Lower lobe of right lung (tissue), 2 donors: ENCODE results near the gene XRCC3. TPM values are rescaled to one million over a fixed set of nuclear protein-coding genes. Genes with fewer than 3 reads are reported as not detected.

Source experiments
- ATAC-seq, 2 donors: fragments of 200-7000 bp; cut with Tn5 transposase; one replicate each; pipeline ENCODE4 v1.9.1; 2020 to 2022; ENCODE audit warnings: mild to moderate bottlenecking in 2 of 2, moderate library complexity in 2 of 2
- DNase-seq: peaks from one replicate; pipeline ENCODE4 v3.0.0-alpha.2; 2020
- H3K27ac ChIP-seq: fragments of 200-600 bp; one replicate; pipeline ENCODE4 v1.8.0; 2022
- H3K27me3 ChIP-seq: fragments of 200-600 bp; one replicate; pipeline ENCODE4 v1.8.0; 2022; ENCODE audit warnings: low read depth
- H3K36me3 ChIP-seq: fragments of 200-600 bp; one replicate; pipeline ENCODE4 v1.8.0; 2022; ENCODE audit warnings: mild to moderate bottlenecking
- H3K4me1 ChIP-seq: fragments of 200-600 bp; one replicate; pipeline ENCODE4 v1.8.0; 2022
- H3K4me3 ChIP-seq: fragments of 200-600 bp; one replicate; pipeline ENCODE4 v1.8.0; 2022; ENCODE audit warnings: mild to moderate bottlenecking
- H3K9me3 ChIP-seq: fragments of 200-600 bp; one replicate; pipeline ENCODE4 v1.8.0; 2022
- intact Hi-C: fragments of 100-400 bp; cut with DNase I; formaldehyde crosslinking; loops from one replicate; pipeline ENCODE4 v1.11.0; 2022
- total RNA-seq: library from RNA; stranded (reverse); fragmentation: NEBNext Ultra II Directional; extraction: Animal tissue kit (Norgen Biotek cat#: 25700); gene quantifications from one replicate; pipeline ENCODE4 v1.2.1, GENCODE V29; 2021
- TF ChIP-seq, protein P1 (sequence below): fragments of 200-600 bp; IDR thresholded peaks from one replicate; pipeline ENCODE4 v1.8.0; 2022; ENCODE audit warnings: antibody characterized with exemption, mild to moderate bottlenecking
- donor health status: DM: no; HTN: yes; CAD: no; lungs with severe emphysema.

The XRCC3 gene
- total RNA-seq, 1 donor from 2014 or later = 5.0 TPM

DNA sequence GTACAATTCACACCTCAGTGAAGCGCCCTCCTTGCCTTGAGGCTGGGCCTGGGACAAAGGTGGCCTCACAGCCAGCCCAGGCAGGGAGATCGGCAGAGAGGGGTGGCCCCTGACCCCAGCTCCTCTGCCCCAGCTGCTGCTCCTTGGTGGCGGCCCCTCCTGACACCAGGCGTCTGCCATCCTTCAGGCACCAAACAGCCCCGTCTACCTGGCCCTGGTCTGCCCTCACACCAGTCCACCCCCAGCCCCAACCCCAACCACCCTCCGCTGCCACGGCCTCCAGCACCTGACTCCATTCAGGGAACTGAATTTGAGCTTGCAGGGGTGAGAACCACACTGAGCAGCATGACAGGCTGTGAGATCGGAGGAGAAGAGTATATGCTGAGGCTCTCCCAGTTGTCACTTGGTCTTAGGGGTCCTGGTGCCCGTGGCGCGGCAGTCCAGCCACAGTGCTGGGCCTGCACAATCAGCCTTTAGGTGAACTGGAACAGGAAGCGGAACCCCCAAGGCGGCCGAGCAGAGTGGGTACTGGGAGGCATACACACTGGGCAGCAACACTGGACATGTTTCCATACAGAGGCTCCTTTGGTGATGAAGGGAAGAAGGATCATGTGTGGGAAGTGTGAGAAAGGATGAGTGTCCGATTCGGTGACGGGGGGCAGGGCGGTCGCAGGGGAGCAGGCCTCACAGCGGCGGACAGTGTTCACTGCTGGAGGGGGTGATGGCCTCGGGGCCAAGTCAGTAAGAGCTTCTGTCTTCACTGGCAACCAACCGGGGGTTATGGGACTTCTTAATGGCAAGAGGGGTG, 19.0 kb upstream of the XRCC3 start:
- Histone ChIP-seq H3K4me1 (peaks cover 17% of the 10 kb centered on the region), H3K9me3 (no peaks in the 10 kb centered on the region), H3K27ac (no peak overlapping the region), H3K4me3 (no peak overlapping the region), H3K27me3 (no peaks in the 10 kb centered on the region), H3K36me3 (peaks cover 95% of the 10 kb centered on the region)
- ATAC-seq = no peak
- intact Hi-C loops = no loop called here
- TF ChIP-seq, protein P1, sequence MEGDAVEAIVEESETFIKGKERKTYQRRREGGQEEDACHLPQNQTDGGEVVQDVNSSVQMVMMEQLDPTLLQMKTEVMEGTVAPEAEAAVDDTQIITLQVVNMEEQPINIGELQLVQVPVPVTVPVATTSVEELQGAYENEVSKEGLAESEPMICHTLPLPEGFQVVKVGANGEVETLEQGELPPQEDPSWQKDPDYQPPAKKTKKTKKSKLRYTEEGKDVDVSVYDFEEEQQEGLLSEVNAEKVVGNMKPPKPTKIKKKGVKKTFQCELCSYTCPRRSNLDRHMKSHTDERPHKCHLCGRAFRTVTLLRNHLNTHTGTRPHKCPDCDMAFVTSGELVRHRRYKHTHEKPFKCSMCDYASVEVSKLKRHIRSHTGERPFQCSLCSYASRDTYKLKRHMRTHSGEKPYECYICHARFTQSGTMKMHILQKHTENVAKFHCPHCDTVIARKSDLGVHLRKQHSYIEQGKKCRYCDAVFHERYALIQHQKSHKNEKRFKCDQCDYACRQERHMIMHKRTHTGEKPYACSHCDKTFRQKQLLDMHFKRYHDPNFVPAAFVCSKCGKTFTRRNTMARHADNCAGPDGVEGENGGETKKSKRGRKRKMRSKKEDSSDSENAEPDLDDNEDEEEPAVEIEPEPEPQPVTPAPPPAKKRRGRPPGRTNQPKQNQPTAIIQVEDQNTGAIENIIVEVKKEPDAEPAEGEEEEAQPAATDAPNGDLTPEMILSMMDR = no peak
- peak; percentile 30 for DNase-seq

DNA sequence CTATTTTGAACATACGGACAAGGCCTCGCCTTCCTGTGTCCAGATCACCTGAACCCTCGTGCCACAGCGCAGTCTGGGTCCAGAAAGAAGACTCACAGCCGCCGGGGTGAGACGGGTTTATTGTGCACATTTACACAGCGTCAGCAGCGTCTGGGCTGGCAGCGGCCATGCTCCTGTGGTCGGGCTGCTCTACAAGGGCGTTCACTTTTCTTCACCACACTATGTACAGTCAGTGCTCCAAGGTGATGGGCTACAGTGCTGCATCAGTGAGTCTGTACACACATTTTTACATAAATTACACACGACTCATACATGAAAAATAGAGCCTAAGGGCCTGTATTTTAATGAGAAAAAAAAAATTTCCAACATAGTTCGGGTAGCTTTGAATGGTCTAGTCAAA, 18.4 kb upstream of the XRCC3 start:
- H3K36me3 ChIP-seq = peaks cover 95% of the 10 kb centered on the region
- peak; percentile 39 for DNase-seq
- no peak overlapping the region for H3K4me3 ChIP-seq
- TF ChIP-seq, protein P1 = no peak
- no peaks in the 10 kb centered on the region for H3K9me3 ChIP-seq
- ATAC-seq = no peak
- no peaks in the 10 kb centered on the region for H3K27me3 ChIP-seq
- peaks cover 17% of the 10 kb centered on the region for H3K4me1 ChIP-seq
- no peak overlapping the region for H3K27ac ChIP-seq
- intact Hi-C loops = no loop called here

DNA sequence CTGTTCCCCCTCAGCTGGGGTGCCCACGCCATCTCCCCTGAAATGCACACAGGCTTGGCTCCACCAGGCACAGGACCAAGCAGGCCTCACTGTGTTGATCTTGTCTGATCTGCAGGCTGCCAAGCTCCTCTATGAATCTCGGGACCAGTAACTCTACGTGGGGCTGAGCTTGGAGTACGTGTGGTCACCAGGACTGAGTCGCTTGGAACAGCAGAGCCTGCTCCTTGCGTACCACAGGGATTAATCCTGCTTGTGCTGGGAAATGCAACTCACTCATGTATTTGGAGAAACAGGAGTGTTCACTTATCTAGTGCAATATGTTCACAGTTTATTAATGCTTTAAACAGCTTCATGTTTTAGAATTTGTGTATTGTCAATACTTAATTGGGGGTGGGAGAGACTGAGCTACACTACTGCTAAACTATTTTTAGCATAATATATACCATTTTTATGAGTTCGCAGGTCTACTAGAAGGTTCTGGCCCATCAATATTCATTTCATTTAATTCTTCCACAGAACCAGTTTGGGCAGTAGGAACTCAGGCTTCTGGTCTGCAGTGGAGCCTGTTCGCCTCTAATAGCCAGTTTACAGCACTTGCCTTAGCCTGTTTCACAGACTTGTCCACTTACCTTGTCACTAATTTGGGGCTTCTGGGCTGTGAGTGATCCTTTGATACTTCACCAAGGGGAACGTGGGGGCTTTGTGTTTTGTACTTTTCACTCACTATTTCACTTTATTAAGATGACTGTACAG, 17.8 kb upstream of the XRCC3 start:
- H3K9me3 ChIP-seq = no peaks in the 10 kb centered on the region
- H3K27me3 ChIP-seq = no peaks in the 10 kb centered on the region
- H3K27ac ChIP-seq = no peak overlapping the region
- intact Hi-C loops = no loop called here
- H3K36me3 ChIP-seq = peaks cover 93% of the 10 kb centered on the region
- DNase-seq (no peak), ATAC-seq (no peak)
- no peak overlapping the region for H3K4me3 ChIP-seq
- peaks cover 20% of the 10 kb centered on the region for H3K4me1 ChIP-seq
- TF ChIP-seq, protein P1 = no peak

DNA sequence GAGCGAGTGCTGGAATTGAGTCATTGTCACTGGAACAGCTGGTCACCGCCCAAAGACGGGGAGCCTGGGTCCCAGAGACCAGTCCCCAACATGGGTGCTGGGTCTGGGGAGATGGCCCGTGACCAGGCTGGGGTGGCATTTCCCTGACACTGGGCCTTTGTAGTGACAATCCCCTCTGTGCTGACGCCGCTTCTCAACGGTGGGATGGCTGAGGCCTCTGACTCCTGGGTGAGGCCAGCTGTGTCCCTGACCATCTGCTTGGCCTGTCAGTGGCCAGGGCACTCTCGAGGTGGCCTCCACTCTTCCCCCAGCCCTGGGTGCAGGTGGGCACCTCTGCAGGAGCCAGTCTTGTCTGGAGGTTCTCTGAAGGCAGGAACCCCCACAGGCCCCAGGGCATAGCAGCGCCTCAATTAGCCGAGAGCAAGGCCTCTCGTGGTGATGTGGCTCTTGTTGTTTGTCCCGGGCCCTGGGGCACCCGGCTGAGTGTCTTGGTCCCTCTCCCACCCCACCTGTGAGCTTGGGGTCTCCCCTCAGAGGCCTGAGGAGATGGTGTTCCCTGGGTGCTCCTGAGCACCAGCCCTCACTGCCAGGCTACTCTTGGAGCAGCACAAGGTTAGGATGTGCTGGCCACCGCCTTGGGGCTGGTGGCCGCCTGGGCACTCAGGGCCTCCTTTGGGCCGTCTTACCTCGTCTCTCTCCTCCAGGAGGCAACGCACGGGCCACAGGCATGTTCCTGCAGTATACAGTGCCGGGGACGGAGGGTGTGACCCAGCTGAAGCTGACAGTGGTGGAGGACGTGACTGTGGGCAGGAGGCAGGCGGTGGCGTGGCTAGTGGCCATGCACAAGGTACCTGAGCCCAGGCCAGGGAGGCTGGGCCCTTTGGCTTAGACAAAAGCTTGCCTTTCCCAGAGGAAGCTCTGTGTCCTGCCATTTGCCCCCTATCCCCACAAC, 16.9 kb upstream of the XRCC3 start:
- intact Hi-C loops = no loop called here
- Histone ChIP-seq H3K27me3 (no peaks in the 10 kb centered on the region), H3K9me3 (no peaks in the 10 kb centered on the region), H3K36me3 (peaks cover 92% of the 10 kb centered on the region), H3K27ac (no peak overlapping the region), H3K4me3 (no peak overlapping the region), H3K4me1 (peaks cover 17% of the 10 kb centered on the region)
- peak; percentile 42 for DNase-seq
- TF ChIP-seq, protein P1 = no peak
- ATAC-seq = no peak

DNA sequence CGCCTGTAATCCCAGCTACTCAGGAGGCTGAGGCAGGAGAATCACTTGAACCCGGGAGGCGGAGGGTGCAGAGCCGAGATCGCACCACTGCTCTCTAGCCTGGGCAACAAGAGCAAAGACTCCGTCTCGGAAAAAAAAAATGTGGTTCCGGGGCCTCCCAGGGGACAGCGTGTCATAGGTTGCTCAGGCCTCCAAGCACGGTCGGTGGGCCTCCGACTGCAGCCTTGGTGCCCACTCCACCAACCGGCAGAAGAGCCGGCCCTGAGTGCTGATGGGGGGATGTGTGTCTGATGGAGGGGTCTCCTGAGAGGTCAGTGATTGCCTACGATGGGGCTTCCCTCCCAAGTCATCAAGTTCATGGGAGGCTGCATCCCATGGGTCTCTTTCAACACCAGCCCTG, 16.2 kb upstream of the XRCC3 start:
- Histone ChIP-seq H3K27ac (no peak overlapping the region), H3K4me3 (no peak overlapping the region), H3K36me3 (peaks cover 85% of the 10 kb centered on the region), H3K9me3 (no peaks in the 10 kb centered on the region), H3K4me1 (peaks cover 17% of the 10 kb centered on the region), H3K27me3 (no peaks in the 10 kb centered on the region)
- no peak for ATAC-seq
- TF ChIP-seq, protein P1 = no peak
- intact Hi-C loops = no loop called here
- peak; percentile 29 for DNase-seq
